Prostate gland (tissue), 2 donors: Measurements from ENCODE around the gene CENPT. TPM values are rescaled to one million over a fixed set of nuclear protein-coding genes. Genes with fewer than 3 reads are reported as not detected.
A peak's percentile ranks its signal among the peaks of the same experiment; 100 is the strongest.
"Not testable (repeated sequence)": the region's sequence is repeated elsewhere in the genome, so short reads cannot be mapped to it uniquely, and the experiment has no call there.

Experiments
- DNase-seq: peaks from one replicate; pipeline ENCODE4 v3.0.0-alpha.2; 2019; ENCODE audit warnings: low spot score
- H3K27ac ChIP-seq, 2 donors: fragments of 200-600 bp; sonication (generic); 2 replicates each; pipeline ENCODE4 v1.5.1; 2017 to 2019
- H3K27me3 ChIP-seq: fragments of 200-600 bp; sonication (generic); replicated peaks from 2 replicates; pipeline ENCODE4 v1.5.1; 2019; ENCODE audit not compliant: insufficient read depth
- H3K36me3 ChIP-seq, 2 donors: fragments of 200-600 bp; sonication (generic); 1 replicate in 1 of 2; 2 replicates in 1 of 2; pipeline versions ENCODE4 v1.5.1 to v1.8.1; 2017 to 2019
- H3K4me1 ChIP-seq: fragments of 200-600 bp; sonication (generic); replicated peaks from 2 replicates; pipeline ENCODE4 v1.5.1; 2019
- H3K4me3 ChIP-seq, 2 donors: fragments of 200-600 bp; sonication (generic); 2 replicates each; pipeline ENCODE4 v1.5.1; 2017 to 2019
- H3K9me3 ChIP-seq: fragments of 200-600 bp; sonication (generic); 2 replicates; pipeline ENCODE4 v1.5.1; 2017
- CTCF ChIP-seq, 4 experiments: fragments of 200-600 bp in 2 of 4; fragments of 450-650 bp in 2 of 4; sonication (generic) in 2 of 4; IDR thresholded peaks; 1 replicate in 3 of 4; 2 replicates in 1 of 4; pipeline ENCODE4 v1.5.1; 2016 to 2019; ENCODE audit warnings: antibody characterized with exemption in 4 of 4, mild to moderate bottlenecking in 2 of 4, moderate library complexity in 2 of 4
- POLR2A ChIP-seq: fragments of 450-650 bp; IDR thresholded peaks from one replicate; pipeline ENCODE4 v1.6.1; 2016; ENCODE audit warnings: antibody characterized with exemption, mild to moderate bottlenecking
- POLR2AphosphoS5 ChIP-seq: sonication (generic); formaldehyde crosslinking; IDR thresholded peaks from one replicate; pipeline ENCODE4 v1.6.1; 2017; ENCODE audit warnings: antibody characterized with exemption
- WGBS: methylation state at CpG from one replicate; pipeline ENCODE4 v1.1.5; 2018; 5-methylcytosine and 5-hydroxymethylcytosine counted together
- intact Hi-C: fragments of 100-400 bp; cut with DNase I; formaldehyde crosslinking; loops from one replicate; pipeline ENCODE4 v1.14.2; 2022
- total RNA-seq, 2 donors: library from RNA; depleted of rRNA; stranded (reverse); fragments of >200 nt; gene quantifications; one replicate each; pipeline ENCODE4 v1.1.0, GENCODE V29; 2016

The CENPT gene
- total RNA-seq, 2 donors from 2014 or later = 28.1 to 69.2 TPM

- intact Hi-C loops = loop anchor here (2.0 kb wide), 1 partner anchor 23 kb away; the partner anchor contains the start of genes CENPT and NUTF2
- Histone ChIP-seq H3K36me3 (peaks cover 0 to 6% of the 10 kb centered on the region in 2 donors), H3K4me3 (no peak overlapping the region), H3K27ac (no peak overlapping the region), H3K27me3 (no peaks in the 10 kb centered on the region), H3K4me1 (peaks cover 9% of the 10 kb centered on the region), H3K9me3 (no peaks in the 10 kb centered on the region)
- no peak for TF ChIP-seq CTCF (IDR thresholded peaks at IDR 0.05)
- no peak for TF ChIP-seq POLR2AphosphoS5
- TF ChIP-seq POLR2A = no peak
- WGBS = 86% methylated on average over 7 of the region's 7 CpGs
- no peak for DNase-seq
These were observed 22.2 kb upstream of the CENPT start for GRCh38 chr16:67869653-67870052.

- intact Hi-C loops = no loop called here
- 93% methylated on average over 6 of the region's 6 CpGs for WGBS
- H3K36me3 ChIP-seq = peaks cover 0 to 6% of the 10 kb centered on the region in 2 donors
- no peak for DNase-seq
- no peak overlapping the region for H3K27ac ChIP-seq
- H3K4me3 ChIP-seq = no peak overlapping the region
- TF ChIP-seq POLR2AphosphoS5 = no peak
- no peak for TF ChIP-seq CTCF (IDR thresholded peaks at IDR 0.05)
- TF ChIP-seq POLR2A = no peak
- H3K4me1 ChIP-seq = no peaks in the 10 kb centered on the region
- no peaks in the 10 kb centered on the region for H3K9me3 ChIP-seq
- no peaks in the 10 kb centered on the region for H3K27me3 ChIP-seq
These were observed 20.8 kb upstream of the CENPT start for GRCh38 chr16:67868290-67868689.

GRCh38 chr16:67865318-67865717 is 17.8 kb upstream of the CENPT start:
- no peaks in the 10 kb centered on the region for H3K27me3 ChIP-seq
- TF ChIP-seq POLR2AphosphoS5 = no peak
- TF ChIP-seq CTCF (IDR thresholded peaks at IDR 0.05) = peak in 2 of 4 experiments; percentile 16
- no peak overlapping the region for H3K27ac ChIP-seq
- intact Hi-C loops = no loop called here
- H3K4me1 ChIP-seq = no peaks in the 10 kb centered on the region
- DNase-seq = no peak
- no peak overlapping the region for H3K4me3 ChIP-seq
- no peaks in the 10 kb centered on the region for H3K9me3 ChIP-seq
- 96% methylated on average over 2 of the region's 2 CpGs for WGBS
- peaks cover 0 to 6% of the 10 kb centered on the region in 2 donors for H3K36me3 ChIP-seq

- no peaks in the 10 kb centered on the region for H3K27me3 ChIP-seq
- 79% methylated on average over 2 of the region's 2 CpGs for WGBS
- H3K9me3 ChIP-seq = no peaks in the 10 kb centered on the region
- H3K27ac ChIP-seq = no peak overlapping the region
- H3K4me1 ChIP-seq = no peaks in the 10 kb centered on the region
- DNase-seq = no peak
- no peak overlapping the region for H3K4me3 ChIP-seq
- H3K36me3 ChIP-seq = peaks cover 0 to 6% of the 10 kb centered on the region in 2 donors
- TF ChIP-seq POLR2A = no peak
- intact Hi-C loops = no loop called here
These were observed 17.1 kb upstream of the CENPT start for GRCh38 chr16:67864594-67864993.

- H3K36me3 ChIP-seq, H3K9me3 ChIP-seq, intact Hi-C loops, H3K27me3 ChIP-seq, H3K27ac ChIP-seq, H3K4me3 ChIP-seq, DNase-seq, H3K4me1 ChIP-seq: not testable (repeated sequence)
- WGBS = 95% methylated on average over 6 of the region's 6 CpGs
These were observed 16.6 kb upstream of the CENPT start for GRCh38 chr16:67864044-67864443.
